AG04450 (cell line): ENCODE measurements around the gene ACIN1. TPM values are rescaled to one million over a fixed set of nuclear protein-coding genes. Genes with fewer than 3 reads are reported as not detected.
"Not testable (repeated sequence)": the region's sequence is repeated elsewhere in the genome, so short reads cannot be mapped to it uniquely, and the experiment has no call there.

Experiments
- CTCF ChIA-PET: fragments of 300-600, 350-600 bp; formaldehyde crosslinking; extraction: SDS; loops from one replicate; lab custom pipeline; 2022; ENCODE audit warnings: antibody characterized with exemption, inconsistent platforms; lab: Charles Lee
- POLR2A ChIA-PET: fragments of 350-600 bp; formaldehyde crosslinking; extraction: SDS; loops from one replicate; lab custom pipeline; 2021; ENCODE audit warnings: antibody characterized with exemption, inconsistent platforms; lab: Yijun Ruan, JAX
- DNase-seq: peaks from one replicate; pipeline ENCODE4 v3.0.0-alpha.2; 2011; ENCODE audit warnings: low read depth, low spot score
- H3K27ac ChIP-seq: one replicate; pipeline ENCODE4 v1.5.1; 2012; ENCODE audit warnings: low read depth, low read length, control low read depth
- H3K27me3 ChIP-seq: one replicate; pipeline ENCODE4 v1.6.0; 2012; ENCODE audit warnings: low read length; ENCODE audit not compliant: control insufficient read depth, insufficient read depth
- H3K4me3 ChIP-seq: 2 replicates; pipeline ENCODE4 v1.5.1; 2011; ENCODE audit warnings: mild to moderate bottlenecking, low read depth, low read length, control low read depth
- H3K9me3 ChIP-seq: 2 replicates; pipeline ENCODE4 v1.5.1; 2012; ENCODE audit warnings: low read length; ENCODE audit not compliant: control insufficient read depth, insufficient read depth
- polyA plus RNA-seq: library from polyadenylated mRNA; depleted of rRNA; stranded (reverse); fragments of >200 nt; gene quantifications from 2 replicates; pipeline ENCODE4 v1.2.3, GENCODE V29; 2011
- TF ChIP-seq, protein P1 (sequence below): IDR thresholded peaks from 2 replicates; pipeline ENCODE4 v1.5.1; 2011; ENCODE audit warnings: low read depth, low read length, control low read depth, inconsistent platforms

Gene ACIN1
- polyA plus RNA-seq, 1 experiment: 173 TPM

DNA sequence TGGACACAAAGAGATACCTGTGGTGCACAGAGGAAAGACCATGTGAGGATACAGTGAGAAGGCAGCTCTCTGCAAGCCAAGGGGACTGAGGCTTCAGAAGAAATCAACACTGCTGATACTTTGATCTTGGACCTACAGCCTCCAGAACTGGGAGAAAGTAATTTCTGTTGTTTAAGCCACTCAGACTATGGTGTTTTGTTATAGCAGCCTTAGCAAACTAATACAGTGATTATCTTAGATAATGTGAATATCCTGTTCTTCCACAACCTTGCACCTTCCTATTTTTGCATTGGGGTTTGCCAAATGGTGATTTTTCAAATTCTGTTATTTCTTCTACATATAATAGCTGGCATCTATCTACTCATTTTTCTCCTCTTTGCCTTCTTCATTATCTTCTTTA is 76.8 kb downstream of the ACIN1 start:
- H3K9me3 ChIP-seq: no peaks in the 10 kb centered on the region

DNA sequence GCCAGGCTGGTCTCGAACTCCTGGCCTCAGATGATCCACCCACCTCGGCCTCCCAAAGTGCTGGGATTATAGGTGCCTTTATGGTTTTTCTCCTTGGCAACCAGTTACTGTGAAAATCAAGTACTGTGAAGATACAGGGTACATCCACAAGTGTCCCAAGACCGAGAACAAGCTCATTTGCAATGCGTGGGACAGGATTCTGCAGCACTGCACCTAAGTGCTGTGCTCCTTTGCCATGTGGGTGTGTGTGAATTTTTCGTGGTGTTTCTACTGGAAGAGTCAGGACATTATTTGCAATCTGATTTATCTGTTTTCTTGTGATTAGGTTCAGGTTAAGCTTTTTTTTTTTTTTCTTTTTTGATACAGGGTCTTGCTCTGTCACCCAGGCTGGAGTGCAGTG is 77.8 kb downstream of the ACIN1 start:
- ChIA-PET CTCF (interaction anchor here (0.6 to 1.6 kb wide), 4 partner anchors 22 to 460 kb away, joined by 4 to 6 read pairs (median 4); no protein-coding TSS in a partner anchor), POLR2A (no interaction called here)
- DNase-seq: no peak
- no peaks in the 10 kb centered on the region for H3K27me3 ChIP-seq
- H3K4me3 ChIP-seq: no peak overlapping the region
- no peak overlapping the region for H3K27ac ChIP-seq
- TF ChIP-seq, protein P1, sequence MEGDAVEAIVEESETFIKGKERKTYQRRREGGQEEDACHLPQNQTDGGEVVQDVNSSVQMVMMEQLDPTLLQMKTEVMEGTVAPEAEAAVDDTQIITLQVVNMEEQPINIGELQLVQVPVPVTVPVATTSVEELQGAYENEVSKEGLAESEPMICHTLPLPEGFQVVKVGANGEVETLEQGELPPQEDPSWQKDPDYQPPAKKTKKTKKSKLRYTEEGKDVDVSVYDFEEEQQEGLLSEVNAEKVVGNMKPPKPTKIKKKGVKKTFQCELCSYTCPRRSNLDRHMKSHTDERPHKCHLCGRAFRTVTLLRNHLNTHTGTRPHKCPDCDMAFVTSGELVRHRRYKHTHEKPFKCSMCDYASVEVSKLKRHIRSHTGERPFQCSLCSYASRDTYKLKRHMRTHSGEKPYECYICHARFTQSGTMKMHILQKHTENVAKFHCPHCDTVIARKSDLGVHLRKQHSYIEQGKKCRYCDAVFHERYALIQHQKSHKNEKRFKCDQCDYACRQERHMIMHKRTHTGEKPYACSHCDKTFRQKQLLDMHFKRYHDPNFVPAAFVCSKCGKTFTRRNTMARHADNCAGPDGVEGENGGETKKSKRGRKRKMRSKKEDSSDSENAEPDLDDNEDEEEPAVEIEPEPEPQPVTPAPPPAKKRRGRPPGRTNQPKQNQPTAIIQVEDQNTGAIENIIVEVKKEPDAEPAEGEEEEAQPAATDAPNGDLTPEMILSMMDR: no peak
- no peaks in the 10 kb centered on the region for H3K9me3 ChIP-seq

More for the DNA sequence above, 76.8 kb downstream of the ACIN1 start:
- H3K4me3 ChIP-seq: no peak overlapping the region
- ChIA-PET POLR2A (no interaction called here), CTCF (interaction anchor here (0.6 to 1.0 kb wide), 2 partner anchors 23 to 59 kb away, joined by 3 read pairs; no protein-coding TSS in a partner anchor)
- no peak overlapping the region for H3K27ac ChIP-seq
- no peak for DNase-seq
- TF ChIP-seq, protein P1: no peak
- no peaks in the 10 kb centered on the region for H3K27me3 ChIP-seq

DNA sequence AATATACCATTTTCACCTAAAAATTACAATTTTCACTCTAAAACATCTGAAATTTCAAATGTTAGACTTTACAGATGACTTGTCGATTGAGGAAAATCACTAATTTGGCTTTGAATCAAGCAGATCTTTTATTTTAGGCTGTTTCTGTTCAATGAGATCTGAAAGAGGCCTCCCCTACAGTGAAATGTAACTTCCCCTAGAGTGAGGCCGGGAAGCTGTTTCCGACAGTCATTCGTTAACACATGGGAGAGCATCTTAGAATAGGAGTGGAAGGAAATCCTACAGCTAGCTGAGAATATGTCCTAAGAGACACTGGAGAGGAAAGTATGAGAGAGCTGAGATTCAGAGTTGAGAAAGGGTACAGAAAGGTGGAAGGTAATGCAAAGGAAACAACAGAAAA is 79.3 kb downstream of the ACIN1 start:
- no peak for DNase-seq

DNA sequence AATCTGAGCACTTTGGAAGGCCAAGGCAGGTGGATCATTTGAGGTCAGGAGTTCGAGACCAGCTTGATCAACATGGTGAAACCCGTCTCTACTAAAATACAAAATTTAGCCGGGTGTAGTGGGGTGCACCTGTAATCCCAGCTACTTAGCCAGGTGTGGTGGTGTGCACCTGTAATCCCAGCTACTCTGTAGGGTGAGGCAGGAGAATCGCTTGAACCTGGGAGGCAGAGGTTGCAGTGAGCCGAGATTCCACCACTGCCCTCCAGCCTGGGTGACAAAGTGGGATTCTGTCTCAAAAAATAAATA is 81.2 kb downstream of the ACIN1 start:
- H3K4me3 ChIP-seq, DNase-seq, H3K9me3 ChIP-seq, H3K27me3 ChIP-seq, POLR2A ChIA-PET, H3K27ac ChIP-seq: not testable (repeated sequence)
- CTCF ChIA-PET: interaction anchor here (1.6 to 1.8 kb wide), 2 partner anchors 19 to 27 kb away, joined by 5 to 9 read pairs; no protein-coding TSS in a partner anchor

More for the DNA sequence above, 79.3 kb downstream of the ACIN1 start:
- H3K27ac ChIP-seq: no peak overlapping the region
- ChIA-PET POLR2A (no interaction called here), CTCF (interaction anchor here (0.7 to 2.3 kb wide), 2 partner anchors 21 to 61 kb away, joined by 3 to 7 read pairs; no protein-coding TSS in a partner anchor)
- H3K4me3 ChIP-seq: no peak overlapping the region
- no peaks in the 10 kb centered on the region for H3K27me3 ChIP-seq
- H3K9me3 ChIP-seq: no peaks in the 10 kb centered on the region
- TF ChIP-seq, protein P1: no peak

DNA sequence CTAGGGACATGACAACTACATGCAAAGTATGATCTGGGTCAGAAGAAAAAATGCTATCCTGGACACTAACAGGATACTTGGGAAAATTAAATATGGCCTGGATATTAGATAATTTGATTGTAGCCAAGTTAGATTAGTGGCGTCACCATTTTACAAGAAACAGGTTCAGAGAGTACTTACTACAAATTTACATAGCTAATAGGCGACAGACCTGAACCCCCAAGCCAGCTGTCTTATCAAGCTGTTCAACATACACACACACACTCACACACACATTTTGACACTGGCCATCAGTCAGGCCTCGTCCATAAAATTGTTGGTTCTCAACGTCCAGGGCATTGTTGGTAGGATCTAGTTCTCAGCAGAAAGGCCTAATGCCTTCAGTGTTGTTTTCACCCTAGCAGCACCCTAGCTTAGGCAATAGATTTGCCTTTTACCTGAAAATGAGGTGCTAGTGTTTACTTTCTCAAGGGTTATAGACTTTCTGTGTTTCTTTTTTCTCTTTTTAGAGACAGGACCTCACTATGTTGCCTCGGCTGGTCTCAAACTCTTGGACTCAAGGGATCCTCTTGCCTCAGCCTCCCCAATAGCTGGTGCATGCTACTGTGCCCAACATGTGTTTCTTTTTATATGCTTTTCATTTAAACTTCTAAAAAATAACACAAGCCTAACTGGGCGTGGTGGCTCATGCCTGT is 81.7 kb downstream of the ACIN1 start:
- POLR2A ChIA-PET: interaction anchor here (0.6 kb wide), 1 partner anchor 19 kb away, joined by 4 read pairs; no protein-coding TSS in a partner anchor
- H3K27me3 ChIP-seq: no peaks in the 10 kb centered on the region
- H3K9me3 ChIP-seq: no peaks in the 10 kb centered on the region
- DNase-seq: no peak
- no peak overlapping the region for H3K4me3 ChIP-seq
- CTCF ChIA-PET: interaction anchor here (0.5 to 1.8 kb wide), 3 partner anchors 19 to 282 kb away, joined by 3 to 9 read pairs (median 5); no protein-coding TSS in a partner anchor
- TF ChIP-seq, protein P1: no peak
- no peak overlapping the region for H3K27ac ChIP-seq
